HCT116 (cell line): ENCODE measurements around the gene MAP3K9. TPM values are rescaled to one million over a fixed set of nuclear protein-coding genes. Genes with fewer than 3 reads are reported as not detected.

ENCODE experiments used
- ATAC-seq: fragments of 200-7000 bp; cut with Tn5 transposase; 2 replicates; pipeline ENCODE4 v1.9.1; 2020; ENCODE audit warnings: mild to moderate bottlenecking, moderate library complexity
- BruUV-seq: library from RNA; stranded (reverse); fragments of 400-500 nt; replicated peaks from 2 replicates; lab custom pipeline; 2021; lab: Mats Ljungman, UMichigan
- CTCF ChIA-PET: fragments of 300-600 bp; sonication (Branson Sonifier 250); formaldehyde crosslinking; loops from one replicate; lab custom pipeline; 2021; ENCODE audit warnings: antibody characterized with exemption; lab: Charles Lee
- POLR2A ChIA-PET: fragments of 300-600, 350-600 bp; sonication (Branson Sonifier 250); formaldehyde crosslinking; loops from one replicate; lab custom pipeline; 2021; ENCODE audit warnings: antibody characterized with exemption; lab: Charles Lee
- RAD21 ChIA-PET, 2 experiments: fragments of 300-600 bp; sonication (Branson Sonifier 250); formaldehyde crosslinking; loops; one replicate each; lab custom pipeline; 2023; ENCODE audit warnings: low total read pairs in 2 of 2; ENCODE audit not compliant: uncharacterized antibody in 2 of 2, unreplicated experiment in 2 of 2, low non-redundant PET in 1 of 2; lab: Charles Lee
- DNase-seq: peaks from one replicate; pipeline ENCODE4 v3.0.0-alpha.2; 2010; ENCODE audit warnings: low read depth, low spot score
- H2AFZ ChIP-seq: fragments of 200-600 bp; shearing (Covaris generic), sonication (generic); 2 replicates; pipeline ENCODE4 v1.6.1; 2017; ENCODE audit warnings: low read depth, mixed run types, mixed read lengths, antibody characterized with exemption, low read length; ENCODE audit not compliant: poor library complexity, severe bottlenecking
- H3K27ac ChIP-seq: 2 replicates; pipeline ENCODE4 v1.5.1; 2012; ENCODE audit warnings: low read depth, low read length
- H3K27me3 ChIP-seq: fragments of 200-600 bp; sonication (generic); 2 replicates; pipeline ENCODE4 v1.6.1; 2016; ENCODE audit warnings: mixed run types, low read length, mixed read lengths; ENCODE audit not compliant: insufficient read depth
- H3K36me3 ChIP-seq, 2 experiments: fragments of 200-500 bp in 1 of 2; fragments of 200-600 bp in 1 of 2; sonication (Bioruptor generic) in 1 of 2; sonication (generic) in 1 of 2; 2 replicates each; pipeline versions ENCODE4 v1.5.1 to v1.6.1; 2014 to 2016; ENCODE audit warnings: low read length in 2 of 2, inconsistent platforms in 1 of 2, mixed read lengths in 1 of 2, mixed run types in 1 of 2; ENCODE audit not compliant: insufficient read depth in 2 of 2, control insufficient read depth in 1 of 2
- H3K4me1 ChIP-seq, 2 experiments: fragments of 200-600 bp in 1 of 2; sonication (generic) in 1 of 2; 2 replicates each; pipeline versions ENCODE4 v1.5.1 to v1.6.1; 2012 to 2017; ENCODE audit warnings: low read length in 2 of 2, inconsistent platforms in 1 of 2, mild to moderate bottlenecking in 1 of 2, mixed read lengths in 1 of 2, mixed run types in 1 of 2, moderate library complexity in 1 of 2; ENCODE audit not compliant: insufficient read depth in 2 of 2, control insufficient read depth in 1 of 2
- H3K4me2 ChIP-seq: fragments of 200-600 bp; sonication (generic); 2 replicates; pipeline ENCODE4 v1.6.1; 2017; ENCODE audit warnings: mixed run types, low read length, mixed read lengths
- H3K4me3 ChIP-seq, 2 experiments: fragments of 200-600 bp in 1 of 2; sonication (generic) in 1 of 2; replicated peaks in 1 of 2; 2 replicates each; pipeline ENCODE4 v1.5.1; 2011 to 2016; ENCODE audit warnings: low read length in 2 of 2, control low read depth in 1 of 2, low read depth in 1 of 2, mild to moderate bottlenecking in 1 of 2, mixed read lengths in 1 of 2, mixed run types in 1 of 2
- H3K79me2 ChIP-seq: fragments of 200-600 bp; sonication (generic); 2 replicates; pipeline ENCODE4 v1.6.1; 2017; ENCODE audit warnings: mild to moderate bottlenecking, mixed run types, low read length, moderate library complexity, mixed read lengths; ENCODE audit not compliant: insufficient read depth
- H3K9ac ChIP-seq: fragments of 200-600 bp; sonication (generic); 2 replicates; pipeline ENCODE4 v1.6.1; 2016; ENCODE audit warnings: low read length, mixed read lengths
- H3K9me2 ChIP-seq: fragments of 200-600 bp; sonication (generic), shearing (Covaris generic); 2 replicates; pipeline ENCODE4 v1.6.1; 2017; ENCODE audit warnings: mixed run types, mild to moderate bottlenecking, moderate library complexity; ENCODE audit not compliant: insufficient read depth
- H3K9me3 ChIP-seq, 2 experiments: fragments of 200-500 bp in 1 of 2; fragments of 200-600 bp in 1 of 2; sonication (Bioruptor generic) in 1 of 2; sonication (generic) in 1 of 2; 2 replicates each; pipeline ENCODE4 v1.6.1; 2014 to 2017; ENCODE audit warnings: low read length in 2 of 2, mixed read lengths in 2 of 2, inconsistent platforms in 1 of 2, low read depth in 1 of 2, mild to moderate bottlenecking in 1 of 2, mixed run types in 1 of 2, moderate library complexity in 1 of 2; ENCODE audit not compliant: control insufficient read depth in 1 of 2, insufficient read depth in 1 of 2
- H4K20me1 ChIP-seq: fragments of 200-600 bp; sonication (generic), shearing (Covaris generic); 2 replicates; pipeline ENCODE4 v1.6.1; 2017; ENCODE audit warnings: mixed run types, mild to moderate bottlenecking, moderate library complexity; ENCODE audit not compliant: insufficient read depth
- CBX3 ChIP-seq: IDR thresholded peaks from 2 replicates; pipeline ENCODE4 v1.6.1; 2012; ENCODE audit warnings: low read depth
- JUND ChIP-seq: IDR thresholded peaks from 2 replicates; pipeline ENCODE4 v1.6.1; 2012
- RAD21 ChIP-seq: IDR thresholded peaks from 2 replicates; pipeline ENCODE4 v1.6.1; 2012; ENCODE audit warnings: low read depth, mild to moderate bottlenecking
- SP1 ChIP-seq: IDR thresholded peaks from 2 replicates; pipeline ENCODE4 v1.6.1; 2012; ENCODE audit warnings: low read depth
- SRF ChIP-seq: IDR thresholded peaks from 2 replicates; pipeline ENCODE4 v1.6.1; 2012; ENCODE audit warnings: low read depth
- YY1 ChIP-seq: IDR thresholded peaks from 2 replicates; pipeline ENCODE4 v1.6.1; 2011; ENCODE audit warnings: low read length, low read depth, moderate library complexity, mild to moderate bottlenecking; ENCODE audit not compliant: insufficient replicate concordance; ENCODE audit errors: extremely low read depth
- intact Hi-C: fragments of 100-400 bp; cut with micrococcal nuclease; formaldehyde crosslinking; loops from 2 replicates; pipeline ENCODE4 v1.10.0; 2022
- total RNA-seq: library from RNA; stranded (reverse); gene quantifications from one replicate; pipeline ENCODE4 v1.2.1, GENCODE V29; 2021; ENCODE audit not compliant: unreplicated experiment
- TF ChIP-seq, protein P1 (sequence below): IDR thresholded peaks from 2 replicates; pipeline ENCODE4 v1.6.1; 2011; ENCODE audit warnings: mild to moderate bottlenecking, low read length, moderate library complexity; ENCODE audit not compliant: insufficient replicate concordance; ENCODE audit errors: extremely low read depth
- TF ChIP-seq, protein P2 (sequence below), 3 experiments: fragments of 200-600 bp in 1 of 3; sonication (generic) in 1 of 3; IDR thresholded peaks in 2 of 3; conservative IDR thresholded peaks in 1 of 3; 2 replicates each; pipeline ENCODE4 v1.5.1; 2012 to 2017; ENCODE audit warnings: low read depth in 2 of 3, low read length in 2 of 3, antibody characterized with exemption in 1 of 3, borderline replicate concordance in 1 of 3, control low read depth in 1 of 3, mild to moderate bottlenecking in 1 of 3, mixed read lengths in 1 of 3, mixed run types in 1 of 3, moderate library complexity in 1 of 3; ENCODE audit not compliant: insufficient read depth in 1 of 3

Gene MAP3K9
- total RNA-seq, 1 experiment from 2014 or later = 11.7 TPM

DNA sequence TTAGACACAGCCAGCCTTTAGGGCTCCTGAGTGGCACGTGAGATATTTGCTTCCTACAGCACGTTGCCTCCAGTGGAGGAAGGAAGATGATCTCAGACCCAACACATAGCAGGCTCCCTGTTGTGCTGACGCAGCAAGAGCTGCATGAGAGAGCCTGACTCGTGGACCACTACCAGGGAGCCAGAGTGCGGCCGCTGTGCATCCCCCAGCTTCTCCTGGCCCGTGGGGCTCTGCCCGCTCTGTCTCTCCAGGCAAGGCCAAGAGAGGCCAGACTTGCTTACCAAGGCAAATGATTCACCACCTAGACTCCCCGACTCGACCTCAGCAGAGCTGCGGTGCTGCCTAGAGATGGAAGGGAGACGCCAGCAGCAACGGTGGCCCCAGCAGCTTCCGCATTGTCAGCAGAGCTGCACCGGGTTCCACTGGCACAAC, 37.5 kb downstream of the MAP3K9 start:
- Histone ChIP-seq H2AFZ (no peak overlapping the region), H3K79me2 (peaks cover 34% of the 10 kb centered on the region), H3K9ac (no peak overlapping the region), H3K9me2 (no peaks in the 10 kb centered on the region), H3K4me3 (no peak overlapping the region), H3K9me3 (no peaks in the 10 kb centered on the region), H3K27ac (no peak overlapping the region), H3K27me3 (no peaks in the 10 kb centered on the region), H3K36me3 (no peaks in the 10 kb centered on the region), H3K4me2 (no peak overlapping the region), H3K4me1 (peaks cover 0 to 27% of the 10 kb centered on the region in 2 experiments; a peak in 2 of 4 replicates), H4K20me1 (peaks cover 3% of the 10 kb centered on the region; the same call in 1 of the 2 replicates)
- ChIA-PET CTCF (no interaction called here), RAD21 (no interaction called here), POLR2A (no interaction called here)
- no peak for ATAC-seq
- no TSS peak for BruUV-seq
- DNase-seq = no peak
- intact Hi-C loops = no loop called here
- TF ChIP-seq RAD21 = no peak
- TF ChIP-seq, protein P1, sequence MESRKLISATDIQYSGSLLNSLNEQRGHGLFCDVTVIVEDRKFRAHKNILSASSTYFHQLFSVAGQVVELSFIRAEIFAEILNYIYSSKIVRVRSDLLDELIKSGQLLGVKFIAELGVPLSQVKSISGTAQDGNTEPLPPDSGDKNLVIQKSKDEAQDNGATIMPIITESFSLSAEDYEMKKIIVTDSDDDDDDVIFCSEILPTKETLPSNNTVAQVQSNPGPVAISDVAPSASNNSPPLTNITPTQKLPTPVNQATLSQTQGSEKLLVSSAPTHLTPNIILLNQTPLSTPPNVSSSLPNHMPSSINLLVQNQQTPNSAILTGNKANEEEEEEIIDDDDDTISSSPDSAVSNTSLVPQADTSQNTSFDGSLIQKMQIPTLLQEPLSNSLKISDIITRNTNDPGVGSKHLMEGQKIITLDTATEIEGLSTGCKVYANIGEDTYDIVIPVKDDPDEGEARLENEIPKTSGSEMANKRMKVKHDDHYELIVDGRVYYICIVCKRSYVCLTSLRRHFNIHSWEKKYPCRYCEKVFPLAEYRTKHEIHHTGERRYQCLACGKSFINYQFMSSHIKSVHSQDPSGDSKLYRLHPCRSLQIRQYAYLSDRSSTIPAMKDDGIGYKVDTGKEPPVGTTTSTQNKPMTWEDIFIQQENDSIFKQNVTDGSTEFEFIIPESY = no peak
- no peak for TF ChIP-seq CBX3
- TF ChIP-seq SRF = no peak
- no peak for TF ChIP-seq YY1
- TF ChIP-seq, protein P2, sequence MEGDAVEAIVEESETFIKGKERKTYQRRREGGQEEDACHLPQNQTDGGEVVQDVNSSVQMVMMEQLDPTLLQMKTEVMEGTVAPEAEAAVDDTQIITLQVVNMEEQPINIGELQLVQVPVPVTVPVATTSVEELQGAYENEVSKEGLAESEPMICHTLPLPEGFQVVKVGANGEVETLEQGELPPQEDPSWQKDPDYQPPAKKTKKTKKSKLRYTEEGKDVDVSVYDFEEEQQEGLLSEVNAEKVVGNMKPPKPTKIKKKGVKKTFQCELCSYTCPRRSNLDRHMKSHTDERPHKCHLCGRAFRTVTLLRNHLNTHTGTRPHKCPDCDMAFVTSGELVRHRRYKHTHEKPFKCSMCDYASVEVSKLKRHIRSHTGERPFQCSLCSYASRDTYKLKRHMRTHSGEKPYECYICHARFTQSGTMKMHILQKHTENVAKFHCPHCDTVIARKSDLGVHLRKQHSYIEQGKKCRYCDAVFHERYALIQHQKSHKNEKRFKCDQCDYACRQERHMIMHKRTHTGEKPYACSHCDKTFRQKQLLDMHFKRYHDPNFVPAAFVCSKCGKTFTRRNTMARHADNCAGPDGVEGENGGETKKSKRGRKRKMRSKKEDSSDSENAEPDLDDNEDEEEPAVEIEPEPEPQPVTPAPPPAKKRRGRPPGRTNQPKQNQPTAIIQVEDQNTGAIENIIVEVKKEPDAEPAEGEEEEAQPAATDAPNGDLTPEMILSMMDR (IDR thresholded peaks at IDR 0.05 in 2 of 3, conservative IDR thresholded peaks at IDR 0.05 in 1 of 3; ENCODE audit: borderline replicate concordance in 1 of 3, insufficient read depth in 1 of 3, low read depth in 2 of 3, low read length in 2 of 3) = no peak
- no peak for TF ChIP-seq SP1
- no peak for TF ChIP-seq JUND
